A549 (cell line): ENCODE results near the gene FAM98C. TPM values are rescaled to one million over a fixed set of nuclear protein-coding genes. Genes with fewer than 3 reads are reported as not detected.

Experiments used
- ATAC-seq, 2 experiments: fragments of 200-7000 bp in 1 of 2; fragments of >200 bp in 1 of 2; cut with Nextera tagmentation in 1 of 2; cut with Tn5 transposase in 1 of 2; 3 replicates each; pipeline versions ENCODE4 v1.8.0 to v1.9.1; 2018 to 2020; ENCODE audit warnings: mild to moderate bottlenecking in 1 of 2, moderate library complexity in 1 of 2
- CTCF ChIA-PET: fragments of 300-600 bp; sonication (Branson Sonifier 250); formaldehyde crosslinking; extraction: SDS; loops from one replicate; lab custom pipeline; 2021; ENCODE audit warnings: antibody characterized with exemption, inconsistent platforms; lab: Yijun Ruan, JAX
- POLR2A ChIA-PET: fragments of 350-600 bp; formaldehyde crosslinking; extraction: SDS; loops from one replicate; lab custom pipeline; 2021; ENCODE audit warnings: antibody characterized with exemption, inconsistent platforms; lab: Yijun Ruan, JAX
- DNase-seq, 2 experiments: peaks; one replicate each; pipeline versions ENCODE4 v3.0.0 to v3.0.0-alpha.2; 2011 to 2016; ENCODE audit warnings: low read depth in 1 of 2, low spot score in 1 of 2
- FAIRE-seq: peaks from 2 replicates; lab custom pipeline; 2011; peaks lifted over from hg19 to GRCh38; lab: Jason Lieb, UNC
- H3K27ac ChIP-seq, 2 experiments: fragments of >200 bp; sonication (Bioruptor Twin); formaldehyde crosslinking; 3 replicates each; pipeline ENCODE4 v1.5.1; 2016 to 2017
- H3K4me1 ChIP-seq: fragments of >200 bp; sonication (Bioruptor Twin); formaldehyde crosslinking; 3 replicates; pipeline ENCODE4 v1.6.1; 2016
- H3K4me2 ChIP-seq: fragments of >200 bp; sonication (Bioruptor Twin); formaldehyde crosslinking; 3 replicates; pipeline ENCODE4 v1.6.1; 2016
- H3K4me3 ChIP-seq: fragments of >200 bp; sonication (Bioruptor Twin); formaldehyde crosslinking; 3 replicates; pipeline ENCODE4 v1.5.1; 2016
- H3K9me3 ChIP-seq: fragments of >200 bp; sonication (Bioruptor Twin); formaldehyde crosslinking; 3 replicates; pipeline ENCODE4 v1.6.1; 2016
- BHLHE40 ChIP-seq: IDR thresholded peaks from 2 replicates; pipeline ENCODE4 v1.6.1; 2012; ENCODE audit warnings: low read depth, low read length, inconsistent platforms
- CEBPB ChIP-seq, 2 experiments: fragments of >200 bp in 1 of 2; sonication (Bioruptor Twin) in 1 of 2; formaldehyde crosslinking in 1 of 2; IDR thresholded peaks; 2 replicates each; pipeline ENCODE4 v1.6.1; 2012 to 2016
- ESRRA ChIP-seq: fragments of 150-350 bp; IDR thresholded peaks from 2 replicates; pipeline ENCODE4 v1.6.1; 2014; ENCODE audit warnings: mild to moderate bottlenecking, low read length, borderline replicate concordance
- FOSL2 ChIP-seq, 2 experiments: fragments of 450-650 bp in 1 of 2; fragments of >200 bp in 1 of 2; sonication (Bioruptor Twin) in 1 of 2; formaldehyde crosslinking; IDR thresholded peaks; 2 replicates each; pipeline versions ENCODE4 v1.5.0 to v1.6.1; 2016 to 2020; ENCODE audit warnings: mild to moderate bottlenecking in 1 of 2, moderate library complexity in 1 of 2
- JUN ChIP-seq, 2 experiments: fragments of >200 bp; sonication (Bioruptor Twin); formaldehyde crosslinking; IDR thresholded peaks; 2 replicates in 1 of 2; 3 replicates in 1 of 2; pipeline ENCODE4 v1.6.1; 2016 to 2017
- JUNB ChIP-seq: fragments of >200 bp; sonication (Bioruptor Twin); formaldehyde crosslinking; IDR thresholded peaks from 2 replicates; pipeline ENCODE4 v1.6.1; 2016
- MAX ChIP-seq: IDR thresholded peaks from 2 replicates; pipeline ENCODE4 v1.6.1; 2012
- MAZ ChIP-seq: fragments of 150-350 bp; IDR thresholded peaks from 2 replicates; pipeline ENCODE4 v1.6.1; 2014; ENCODE audit warnings: antibody characterized with exemption, low read depth, low read length, borderline replicate concordance
- MYC ChIP-seq: IDR thresholded peaks from 2 replicates; pipeline ENCODE4 v1.6.1; 2012; ENCODE audit warnings: mild to moderate bottlenecking, inconsistent platforms, low read length, improper control_type of control experiment, borderline replicate concordance
- NPAS2 ChIP-seq: fragments of 250-450 bp; sonication (Bioruptor Pico); IDR thresholded peaks from 2 replicates; pipeline ENCODE4 v1.8.0; 2022; ENCODE audit warnings: mild to moderate bottlenecking, moderate library complexity, borderline replicate concordance
- POLR2AphosphoS2 ChIP-seq: conservative IDR thresholded peaks from 2 replicates; pipeline ENCODE4 v1.6.1; 2012; ENCODE audit warnings: low read length, improper control_type of control experiment, inconsistent platforms
- RNF2 ChIP-seq: fragments of 200-600 bp; sonication (generic); IDR thresholded peaks from 2 replicates; pipeline ENCODE4 v1.6.1; 2016; ENCODE audit warnings: low read depth, mild to moderate bottlenecking, antibody characterized with exemption, moderate library complexity, borderline replicate concordance
- SMC3 ChIP-seq: fragments of >200 bp; sonication (Bioruptor Twin); formaldehyde crosslinking; IDR thresholded peaks from 3 replicates; pipeline ENCODE4 v1.6.1; 2018; ENCODE audit warnings: inconsistent platforms
- TP53 ChIP-seq: fragments of 250-450 bp; sonication (Bioruptor Pico); IDR thresholded peaks from 2 replicates; pipeline ENCODE4 v1.5.0; 2021; ENCODE audit warnings: mild to moderate bottlenecking, moderate library complexity
- WGBS: methylation state at CpG from one replicate; pipeline ENCODE4 v1.1.6; 2017; ENCODE audit errors: missing lambda C conversion rate; 5-methylcytosine and 5-hydroxymethylcytosine counted together
- polyA plus RNA-seq, 4 experiments: library from polyadenylated mRNA; depleted of rRNA in 3 of 4; stranded (reverse); fragments of >200 nt; fragmentation: RNase III in 1 of 4; extraction: RNeasy Plus Mini Kit Qiagen cat#74134 plus additional on column Dnase treatment in 1 of 4; gene quantifications; 2 replicates in 3 of 4; 3 replicates in 1 of 4; pipeline ENCODE4 v1.2.3, GENCODE V29; 2011 to 2017
- TF ChIP-seq, protein P1 (sequence below): fragments of >200 bp; sonication (Bioruptor Twin); formaldehyde crosslinking; IDR thresholded peaks from 3 replicates; pipeline ENCODE4 v1.6.1; 2016
- TF ChIP-seq, protein P2 (sequence below): fragments of >200 bp; sonication (Bioruptor Twin); formaldehyde crosslinking; IDR thresholded peaks from 3 replicates; pipeline ENCODE4 v1.5.1; 2016
- TF ChIP-seq, protein P3 (sequence below): IDR thresholded peaks from 2 replicates; pipeline ENCODE4 v1.6.1; 2012

Gene FAM98C
- polyA plus RNA-seq, 2 of the 4 experiments (the other 2 are of a cell fraction), result 12.8 to 20.4 TPM

DNA sequence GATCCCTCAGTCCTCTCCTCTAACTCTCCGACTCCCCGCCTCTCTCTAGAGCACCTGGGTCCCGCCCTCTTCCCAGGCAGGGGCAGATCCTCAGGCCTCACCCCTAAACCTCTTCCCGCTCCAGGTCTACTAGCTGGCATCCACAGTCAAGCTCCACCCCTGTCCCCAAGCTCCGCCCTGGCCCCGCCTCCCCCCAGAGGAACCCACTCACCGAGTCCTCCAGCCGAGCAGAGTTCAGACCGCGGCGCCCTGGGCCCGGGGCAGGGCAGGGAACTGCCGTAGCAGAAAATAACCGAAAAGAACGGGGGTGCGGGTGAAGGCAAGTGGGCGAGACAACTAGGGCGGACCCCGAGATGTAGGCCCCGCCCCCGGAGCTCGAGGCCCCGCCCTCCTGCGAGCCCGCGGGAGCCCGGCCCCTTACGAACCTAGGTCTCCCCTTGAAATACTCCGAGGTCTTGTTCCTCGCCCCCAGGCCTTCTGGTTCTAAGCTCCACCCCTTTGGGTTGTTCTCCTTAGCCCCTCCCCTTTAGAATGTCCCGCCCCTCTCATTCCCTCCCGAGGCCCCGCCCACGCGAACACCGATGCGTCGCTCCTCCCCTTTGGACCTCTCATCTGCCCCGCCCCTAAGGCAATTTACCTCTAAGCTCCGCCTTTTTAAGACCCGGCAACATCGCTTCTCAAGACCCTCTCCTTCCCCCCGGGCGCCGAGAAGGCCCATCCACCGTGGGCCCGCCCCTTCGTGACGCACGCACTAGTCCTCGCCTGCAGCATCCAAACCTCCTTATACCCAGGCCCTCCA lies 15.1 kb upstream of the FAM98C start, which contains the start of gene GGN:
TSS of gene GGN (minus strand) at position 485 of the 799 bp plus-strand sequence. CDS start 773 bp downstream, outside the sequence.
- no peaks in the 10 kb centered on the region for H3K9me3 ChIP-seq
- peak within 1 kb of the TSS; percentile 61 for H3K4me3 ChIP-seq
- peak; percentile 22; the same call in 1 of the 2 replicates for TF ChIP-seq TP53 (CRISPR knock-in tag)
- TF ChIP-seq, protein P1, sequence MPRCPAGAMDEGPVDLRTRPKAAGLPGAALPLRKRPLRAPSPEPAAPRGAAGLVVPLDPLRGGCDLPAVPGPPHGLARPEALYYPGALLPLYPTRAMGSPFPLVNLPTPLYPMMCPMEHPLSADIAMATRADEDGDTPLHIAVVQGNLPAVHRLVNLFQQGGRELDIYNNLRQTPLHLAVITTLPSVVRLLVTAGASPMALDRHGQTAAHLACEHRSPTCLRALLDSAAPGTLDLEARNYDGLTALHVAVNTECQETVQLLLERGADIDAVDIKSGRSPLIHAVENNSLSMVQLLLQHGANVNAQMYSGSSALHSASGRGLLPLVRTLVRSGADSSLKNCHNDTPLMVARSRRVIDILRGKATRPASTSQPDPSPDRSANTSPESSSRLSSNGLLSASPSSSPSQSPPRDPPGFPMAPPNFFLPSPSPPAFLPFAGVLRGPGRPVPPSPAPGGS, result peak; percentile 46; the same call in 1 of the 3 replicates
- no peak for TF ChIP-seq NPAS2 (CRISPR knock-in tag)
- no peak for TF ChIP-seq SMC3
- TF ChIP-seq, protein P2, sequence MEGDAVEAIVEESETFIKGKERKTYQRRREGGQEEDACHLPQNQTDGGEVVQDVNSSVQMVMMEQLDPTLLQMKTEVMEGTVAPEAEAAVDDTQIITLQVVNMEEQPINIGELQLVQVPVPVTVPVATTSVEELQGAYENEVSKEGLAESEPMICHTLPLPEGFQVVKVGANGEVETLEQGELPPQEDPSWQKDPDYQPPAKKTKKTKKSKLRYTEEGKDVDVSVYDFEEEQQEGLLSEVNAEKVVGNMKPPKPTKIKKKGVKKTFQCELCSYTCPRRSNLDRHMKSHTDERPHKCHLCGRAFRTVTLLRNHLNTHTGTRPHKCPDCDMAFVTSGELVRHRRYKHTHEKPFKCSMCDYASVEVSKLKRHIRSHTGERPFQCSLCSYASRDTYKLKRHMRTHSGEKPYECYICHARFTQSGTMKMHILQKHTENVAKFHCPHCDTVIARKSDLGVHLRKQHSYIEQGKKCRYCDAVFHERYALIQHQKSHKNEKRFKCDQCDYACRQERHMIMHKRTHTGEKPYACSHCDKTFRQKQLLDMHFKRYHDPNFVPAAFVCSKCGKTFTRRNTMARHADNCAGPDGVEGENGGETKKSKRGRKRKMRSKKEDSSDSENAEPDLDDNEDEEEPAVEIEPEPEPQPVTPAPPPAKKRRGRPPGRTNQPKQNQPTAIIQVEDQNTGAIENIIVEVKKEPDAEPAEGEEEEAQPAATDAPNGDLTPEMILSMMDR, result no peak
- peak; percentile 73; the same call in 1 of the 2 replicates for TF ChIP-seq POLR2AphosphoS2
- peak; percentile 17; the same call in 1 of the 2 replicates for TF ChIP-seq MAX
- TF ChIP-seq BHLHE40, result no peak
- no peak for TF ChIP-seq JUNB
- no peak for TF ChIP-seq ESRRA
- TF ChIP-seq, protein P3, sequence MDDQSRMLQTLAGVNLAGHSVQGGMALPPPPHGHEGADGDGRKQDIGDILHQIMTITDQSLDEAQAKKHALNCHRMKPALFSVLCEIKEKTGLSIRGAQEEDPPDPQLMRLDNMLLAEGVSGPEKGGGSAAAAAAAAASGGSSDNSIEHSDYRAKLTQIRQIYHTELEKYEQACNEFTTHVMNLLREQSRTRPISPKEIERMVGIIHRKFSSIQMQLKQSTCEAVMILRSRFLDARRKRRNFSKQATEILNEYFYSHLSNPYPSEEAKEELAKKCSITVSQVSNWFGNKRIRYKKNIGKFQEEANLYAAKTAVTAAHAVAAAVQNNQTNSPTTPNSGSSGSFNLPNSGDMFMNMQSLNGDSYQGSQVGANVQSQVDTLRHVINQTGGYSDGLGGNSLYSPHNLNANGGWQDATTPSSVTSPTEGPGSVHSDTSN, result no peak
- TF ChIP-seq JUN (IDR thresholded peaks at IDR 0.05), result peak; percentile 6 to 53; a peak in 2 of 5 replicates
- no peak for TF ChIP-seq CEBPB (IDR thresholded peaks at IDR 0.05)
- CTCF ChIA-PET, result interaction anchor here (0.6 to 12.4 kb wide), 18 partner anchors 9 to 588 kb away, joined by 3 to 254 read pairs (median 4); partner anchors contain the start of genes C19orf33, CATSPERG, FAM98C and MRPS12
- peaks cover 35% of the 10 kb centered on the region for H3K4me1 ChIP-seq
- peak; percentile 98 to 100 for DNase-seq
- H3K4me2 ChIP-seq, result peak within 1 kb of the TSS; percentile 86
- peak; percentile 94 for FAIRE-seq
- 6% methylated on average over 45 of the region's 51 CpGs for WGBS
- peak within 1 kb of the TSS; percentile 71 to 90 for H3K27ac ChIP-seq
- POLR2A ChIA-PET, result interaction anchor here (0.5 to 3.4 kb wide), 15 partner anchors 9 to 543 kb away, joined by 3 to 89 read pairs (median 6); partner anchors contain the start of genes C19orf33, CATSPERG, EIF3K and FAM98C
- ATAC-seq, result peak; percentile 53 to 78

- Histone ChIP-seq H3K4me2 (peak within 1 kb of the TSS; percentile 86), H3K27ac (peak within 1 kb of the TSS; percentile 71 to 90), H3K9me3 (no peaks in the 10 kb centered on the region), H3K4me3 (peak within 1 kb of the TSS; percentile 61), H3K4me1 (peaks cover 42% of the 10 kb centered on the region)
- 3% methylated on average over 25 of the region's 46 CpGs for WGBS
- FAIRE-seq (no peak), DNase-seq (peak; percentile 78 to 79), ATAC-seq (peak; percentile 7 to 21)
- CTCF ChIA-PET, result interaction anchor here (0.7 to 12.4 kb wide), 16 partner anchors 10 to 564 kb away, joined by 3 to 254 read pairs (median 4); partner anchors contain the start of genes C19orf33, CATSPERG, FAM98C and MRPS12
- TF ChIP-seq MAZ, result 0 out of 2 replicates have a peak, but pooled peaks have one; percentile 86
- peak; percentile 32 to 76; a peak in 3 of 5 replicates for TF ChIP-seq JUN (IDR thresholded peaks at IDR 0.05)
- TF ChIP-seq RNF2, result no peak
- peak; percentile 20; the same call in 1 of the 2 replicates for TF ChIP-seq MAX
- TF ChIP-seq POLR2AphosphoS2, result peak; percentile 6; the same call in 1 of the 2 replicates
- no peak for TF ChIP-seq JUNB
- TF ChIP-seq FOSL2 (IDR thresholded peaks at IDR 0.05), result no peak
- TF ChIP-seq FOSL2 (CRISPR knock-in tag; IDR thresholded peaks at IDR 0.05), result no peak
- TF ChIP-seq, protein P3, result 0 out of 2 replicates have a peak, but pooled peaks have one; percentile 37
- no peak for TF ChIP-seq TP53 (CRISPR knock-in tag)
- 0 out of 2 replicates have a peak, but pooled peaks have one; percentile 15 for TF ChIP-seq MYC
- POLR2A ChIA-PET, result interaction anchor here (0.9 to 3.4 kb wide), 11 partner anchors 10 to 542 kb away, joined by 3 to 89 read pairs (median 9); partner anchors contain the start of genes C19orf33, CATSPERG, EIF3K and FAM98C
Observed at GRCh38 chr19:38388349-38389100, 14.4 kb upstream of the FAM98C start, which contains the start of gene SPRED3. Gene SPRED3, plus strand, starts transcription at chr19:38388697. Its CDS starts 1,606 bp downstream, at chr19:38390303.
